HG02610 (cell line): Measurements from ENCODE around the gene UTP14A.

Experiments used
- ATAC-seq: cut with Tn5 transposase; IDR thresholded peaks from one replicate; pipeline ENCODE4 v1.9.1; 2021; ENCODE audit warnings: mild to moderate bottlenecking, moderate library complexity; ENCODE audit not compliant: unreplicated experiment

UTP14A gene

GRCh38 chrX:129940721-129941120, 34.8 kb downstream of the UTP14A start:
- no peak for ATAC-seq

- ATAC-seq = no peak
Measured at GRCh38 chrX:129945131-129945530, 39.2 kb downstream of the UTP14A start.

- ATAC-seq = no peak
Measured at GRCh38 chrX:129953334-129953648, 47.3 kb downstream of the UTP14A start.

GRCh38 chrX:129953881-129954280, 47.9 kb downstream of the UTP14A start:
- ATAC-seq = no peak

- no peak for ATAC-seq
Measured at GRCh38 chrX:129954804-129955203, 48.8 kb downstream of the UTP14A start.

- ATAC-seq = no peak
Measured at GRCh38 chrX:129955682-129956081, 49.7 kb downstream of the UTP14A start.

GRCh38 chrX:129956145-129956544, 50.2 kb downstream of the UTP14A start:
- ATAC-seq = no peak

GRCh38 chrX:129956765-129957164, 50.8 kb downstream of the UTP14A start:
- ATAC-seq = no peak

- peak; percentile 73 for ATAC-seq
Measured at GRCh38 chrX:129957241-129958082, 51.5 kb downstream of the UTP14A start.

GRCh38 chrX:129958083-129958465, 52.1 kb downstream of the UTP14A start:
- no peak for ATAC-seq

GRCh38 chrX:129958814-129959492, 53.0 kb downstream of the UTP14A start:
- ATAC-seq = no peak

- no peak for ATAC-seq
Measured at GRCh38 chrX:129959493-129959832, 53.5 kb downstream of the UTP14A start.

- peak; percentile 94 for ATAC-seq
Measured at GRCh38 chrX:129961180-129962083, 55.5 kb downstream of the UTP14A start.

- no peak for ATAC-seq
Measured at GRCh38 chrX:129963729-129964128, 57.8 kb downstream of the UTP14A start.

GRCh38 chrX:129965166-129965565, 59.2 kb downstream of the UTP14A start:
- no peak for ATAC-seq

GRCh38 chrX:129968968-129969367, 63.0 kb downstream of the UTP14A start:
- no peak for ATAC-seq

- no peak for ATAC-seq
Measured at GRCh38 chrX:129976441-129976840, 70.5 kb downstream of the UTP14A start.
